Left lobe of liver (tissue), 2 donors: ENCODE measurements around the gene UQCRH. TPM values are rescaled to one million over a fixed set of nuclear protein-coding genes. Genes with fewer than 3 reads are reported as not detected.
"Not testable (repeated sequence)": the region's sequence is repeated elsewhere in the genome, so short reads cannot be mapped to it uniquely, and the experiment has no call there.

Source experiments
- ATAC-seq: fragments of 200-7000 bp; cut with Tn5 transposase; one replicate; pipeline ENCODE4 v1.9.1; 2020; ENCODE audit warnings: mild to moderate bottlenecking, moderate library complexity
- DNase-seq: peaks from one replicate; pipeline ENCODE4 v3.0.0-alpha.2; 2020; ENCODE audit warnings: low spot score
- total RNA-seq: library from RNA; stranded (reverse); gene quantifications from one replicate; pipeline ENCODE4 v1.2.1, GENCODE V29; 2021
- donor health status: DM: no; HTN: no; CAD: no; lungs with moderate emphysema.
- donor health status: DM: no; HTN: yes; CAD: no.

The UQCRH gene
- total RNA-seq, 1 donor from 2014 or later = 68.7 TPM

DNA sequence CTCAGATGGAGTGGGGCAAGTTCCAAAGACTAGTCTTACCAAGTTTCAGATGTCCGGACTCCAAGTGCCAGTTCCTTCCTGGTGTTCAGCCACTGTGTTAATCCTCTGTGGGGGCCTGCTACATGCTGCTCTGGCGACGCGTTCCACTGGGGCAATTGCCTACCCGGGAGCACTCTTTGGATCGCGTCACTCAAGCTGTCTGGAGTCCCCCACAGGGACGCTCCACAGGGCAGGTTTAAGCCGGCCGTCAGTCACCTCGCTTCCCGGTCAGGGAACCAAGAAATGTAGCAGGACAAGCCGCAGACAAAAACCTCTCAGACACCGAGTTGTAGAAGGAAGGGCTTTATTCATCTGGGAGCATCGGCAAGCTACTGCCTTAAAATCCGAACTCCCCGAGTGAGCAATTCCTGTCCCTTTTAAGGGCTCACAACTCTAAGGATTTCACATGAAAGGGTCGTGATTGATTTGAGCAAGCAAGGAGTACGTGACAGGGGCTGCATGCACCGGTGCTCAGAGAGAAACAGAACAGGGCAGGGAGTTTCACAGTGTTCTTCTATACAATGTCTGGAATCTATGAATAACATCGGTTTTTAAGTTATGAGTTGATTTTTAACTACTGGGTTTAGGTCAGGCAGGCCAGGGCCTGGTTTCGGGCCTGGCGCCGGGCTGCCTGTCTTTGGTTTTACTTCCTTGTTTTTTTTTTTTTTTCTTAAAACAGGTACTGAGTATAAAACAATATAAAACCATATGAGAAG is 28.5 kb downstream of the UQCRH start:
- not testable (repeated sequence) for DNase-seq, ATAC-seq

DNA sequence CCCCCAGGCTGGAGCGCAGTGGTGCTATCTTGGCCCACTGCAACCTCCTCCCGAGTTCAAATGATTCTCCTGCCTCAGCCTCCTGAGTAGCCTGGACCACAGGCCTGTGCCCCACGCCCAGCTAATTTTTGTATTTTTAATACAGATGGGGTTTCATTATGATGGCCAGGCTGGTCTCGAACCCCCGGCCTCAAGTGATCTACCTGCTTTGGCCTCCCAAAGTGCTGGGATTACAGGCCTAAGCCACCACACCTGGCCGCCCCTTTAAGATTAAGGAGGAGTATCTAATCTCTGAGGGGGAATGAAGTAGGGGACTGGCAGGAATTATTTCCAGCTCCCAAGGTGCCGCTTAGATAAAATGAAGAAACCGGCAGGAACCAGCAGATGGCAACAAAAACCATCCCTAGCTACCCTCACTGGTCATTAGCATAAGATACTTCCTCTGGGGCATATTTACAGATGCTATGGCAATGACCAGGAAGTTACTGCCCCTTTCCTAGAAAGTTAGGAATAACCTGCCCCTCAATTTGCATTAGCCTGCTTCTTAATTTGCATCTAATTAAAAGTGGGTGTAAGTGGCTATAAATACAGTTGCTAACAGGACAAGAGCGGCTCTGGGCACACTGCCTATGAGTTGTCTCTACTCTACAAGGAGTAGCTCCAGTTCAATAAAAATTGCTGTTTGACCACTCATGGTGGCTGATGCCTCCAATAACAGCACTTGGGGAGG is 30.0 kb downstream of the UQCRH start:
- DNase-seq (no peak), ATAC-seq (peak; percentile 78)

DNA sequence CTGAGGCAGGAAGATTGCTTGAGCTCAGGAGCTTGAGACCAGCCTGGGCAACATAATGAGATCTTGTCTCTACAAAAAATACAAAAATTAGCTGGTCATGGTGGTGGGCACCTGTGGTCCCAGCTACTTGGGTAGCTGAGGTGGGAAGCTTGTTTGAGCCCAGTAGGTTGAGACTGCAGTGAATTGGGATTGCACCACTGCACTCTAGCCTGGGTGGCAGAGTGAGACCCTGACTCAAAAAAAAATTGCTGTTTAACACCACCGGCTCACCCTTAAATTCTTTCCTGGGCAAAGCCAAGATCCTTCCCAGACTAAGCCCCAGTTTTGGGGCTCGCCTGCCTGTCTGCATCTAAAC is 30.5 kb downstream of the UQCRH start:
- no peak for DNase-seq
- no peak for ATAC-seq

DNA sequence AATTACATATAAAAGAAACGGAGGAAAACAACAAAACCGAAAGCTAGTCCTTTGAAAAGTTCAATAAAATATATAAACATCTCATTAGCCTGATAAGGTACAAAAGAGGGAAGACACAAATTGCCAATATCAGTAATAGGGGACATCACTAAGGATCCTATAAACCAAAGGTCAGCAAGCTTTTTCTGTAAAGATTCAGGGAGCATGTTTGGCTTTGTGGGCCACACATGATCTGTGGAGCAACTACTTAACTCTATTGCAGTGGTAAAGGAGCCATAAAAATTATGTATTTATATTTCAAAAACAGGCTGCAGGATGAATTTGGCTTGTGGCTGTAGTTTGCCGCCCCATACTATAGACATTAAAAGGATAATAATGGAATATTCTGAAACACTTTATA is 31.6 kb downstream of the UQCRH start:
- ATAC-seq (no peak), DNase-seq (no peak)

DNA sequence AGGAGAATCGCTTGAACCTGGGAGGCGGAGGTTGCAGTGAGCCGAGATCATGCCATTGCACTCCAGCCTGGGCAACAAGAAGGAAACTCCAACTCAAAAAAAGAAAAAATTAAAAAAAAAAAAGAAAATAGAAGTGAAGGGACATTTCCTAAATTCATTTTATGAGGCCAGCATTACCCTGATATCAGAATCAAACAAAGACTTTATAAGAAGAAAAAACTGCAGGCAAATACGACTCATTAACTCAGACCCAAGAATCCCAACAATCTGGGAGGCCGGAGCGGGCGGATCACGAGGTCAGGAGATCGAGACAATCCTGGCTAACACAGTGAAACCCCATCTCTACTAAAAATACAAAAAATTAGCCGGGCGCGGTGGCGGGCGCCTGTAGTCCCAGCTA is 33.9 kb downstream of the UQCRH start:
- not testable (repeated sequence) for ATAC-seq, DNase-seq

DNA sequence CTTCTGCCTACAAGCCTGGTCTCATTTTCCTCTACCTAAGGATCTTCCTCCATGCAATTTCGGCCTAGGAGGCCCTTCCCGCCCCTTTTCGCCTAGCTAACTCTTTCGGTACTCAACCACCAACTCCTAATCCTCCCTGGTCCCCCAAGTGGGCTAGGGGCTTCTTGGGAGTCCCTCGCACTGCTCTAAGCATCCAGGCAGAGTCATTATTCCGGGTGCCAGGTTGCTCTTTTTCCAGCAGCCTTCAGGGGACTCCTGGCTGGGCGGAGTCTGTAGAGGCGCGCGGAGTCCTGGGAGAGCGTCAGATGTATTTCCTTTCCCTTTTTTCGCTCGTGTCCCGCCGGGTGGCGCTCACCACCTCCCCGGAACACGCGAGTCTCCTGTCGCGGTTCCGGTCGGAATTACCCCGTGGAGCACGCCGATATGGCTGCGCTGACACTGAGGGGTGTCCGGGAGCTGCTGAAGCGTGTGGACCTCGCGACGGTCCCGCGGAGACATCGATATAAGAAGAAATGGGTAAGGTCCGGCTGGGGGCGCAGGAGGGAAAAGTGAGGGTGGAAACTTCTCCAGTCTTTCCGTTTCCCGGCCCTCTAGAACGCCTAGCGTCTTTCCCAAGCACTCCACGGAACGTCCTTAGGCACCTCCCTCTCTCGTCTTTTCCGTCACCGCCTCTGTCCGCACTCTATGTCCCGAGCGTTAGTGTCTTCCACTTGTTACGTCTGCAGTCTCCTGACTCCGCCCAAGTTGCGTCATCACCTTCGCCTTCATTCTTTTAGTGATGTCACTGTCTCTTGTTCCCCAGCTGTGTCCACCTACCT is 37.1 kb downstream of the UQCRH start, which contains the start of gene NSUN4:
Gene NSUN4 (plus strand): TSS at position 404 of the 818 bp plus-strand sequence. CDS start 20 bp downstream, at position 424.
- DNase-seq (peak; percentile 89), ATAC-seq (peak; percentile 97)

DNA sequence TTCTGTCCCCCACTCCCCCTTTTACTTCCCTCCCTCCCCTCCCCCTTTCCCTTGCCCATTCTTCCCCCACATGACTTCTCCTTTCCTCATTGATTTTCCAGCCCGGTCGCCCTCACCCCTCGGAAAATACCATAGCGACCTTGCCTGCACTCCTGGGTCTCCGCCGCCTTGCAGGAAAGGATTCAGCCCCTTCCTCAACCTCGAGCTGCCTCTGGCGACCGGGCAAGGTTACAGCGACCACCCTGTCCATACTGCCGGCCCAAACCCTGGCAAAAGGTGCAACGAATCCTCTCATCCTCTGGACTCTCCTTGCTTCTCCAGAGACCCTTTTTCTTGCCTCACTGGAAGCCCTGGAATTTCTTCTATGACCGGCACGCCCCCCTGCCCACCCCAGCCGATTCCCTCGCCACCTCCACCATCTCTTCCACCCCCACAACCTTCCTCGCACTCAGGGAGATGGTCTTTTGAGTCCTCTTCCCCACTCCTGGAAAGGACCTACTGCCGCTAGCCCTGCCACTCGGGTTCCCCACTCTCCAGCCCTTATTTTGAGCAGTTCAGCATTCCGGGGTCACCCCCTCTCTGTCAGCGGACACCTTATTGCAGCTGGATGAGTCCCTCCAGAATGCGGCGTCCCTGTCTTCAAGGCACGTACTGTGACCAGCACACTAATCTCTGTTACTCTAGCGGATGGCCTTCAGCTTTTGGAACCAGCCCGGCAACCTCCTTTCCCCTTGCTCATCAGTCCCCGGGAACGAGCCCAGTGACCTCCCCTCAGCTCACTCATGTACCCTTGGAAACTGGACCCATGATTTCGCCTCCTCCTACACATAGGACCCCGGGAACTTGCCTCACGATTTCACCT is 38.0 kb downstream of the UQCRH start:
- DNase-seq (peak; percentile 54), ATAC-seq (no peak)

DNA sequence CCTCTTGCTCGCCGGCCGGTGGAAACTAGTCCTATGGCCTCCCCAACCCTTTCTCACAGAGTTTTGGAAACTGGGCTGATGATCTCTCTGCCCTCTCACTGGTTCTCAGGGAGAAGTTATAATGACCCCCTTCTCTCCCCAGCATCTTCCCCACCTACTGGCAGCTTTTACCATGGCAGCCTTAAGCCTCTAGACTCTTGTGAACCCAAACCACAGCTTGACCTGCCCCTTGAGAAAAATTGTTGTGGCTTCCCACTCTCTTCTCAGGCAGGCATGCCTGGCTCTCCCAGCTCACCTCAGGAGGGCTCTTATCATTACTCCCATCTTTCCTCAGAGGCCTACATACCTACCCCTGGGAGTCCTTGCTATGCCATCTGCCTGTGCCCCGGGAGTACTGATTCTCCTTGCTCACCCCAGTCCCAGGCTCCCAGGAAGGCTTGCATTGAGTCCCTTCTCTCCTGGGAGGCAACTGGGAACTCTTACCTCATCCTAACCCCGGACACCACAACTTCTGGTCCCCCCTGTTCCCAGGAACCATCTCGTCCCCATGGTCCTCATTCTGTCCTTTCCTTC is 38.7 kb downstream of the UQCRH start:
- no peak for DNase-seq

DNA sequence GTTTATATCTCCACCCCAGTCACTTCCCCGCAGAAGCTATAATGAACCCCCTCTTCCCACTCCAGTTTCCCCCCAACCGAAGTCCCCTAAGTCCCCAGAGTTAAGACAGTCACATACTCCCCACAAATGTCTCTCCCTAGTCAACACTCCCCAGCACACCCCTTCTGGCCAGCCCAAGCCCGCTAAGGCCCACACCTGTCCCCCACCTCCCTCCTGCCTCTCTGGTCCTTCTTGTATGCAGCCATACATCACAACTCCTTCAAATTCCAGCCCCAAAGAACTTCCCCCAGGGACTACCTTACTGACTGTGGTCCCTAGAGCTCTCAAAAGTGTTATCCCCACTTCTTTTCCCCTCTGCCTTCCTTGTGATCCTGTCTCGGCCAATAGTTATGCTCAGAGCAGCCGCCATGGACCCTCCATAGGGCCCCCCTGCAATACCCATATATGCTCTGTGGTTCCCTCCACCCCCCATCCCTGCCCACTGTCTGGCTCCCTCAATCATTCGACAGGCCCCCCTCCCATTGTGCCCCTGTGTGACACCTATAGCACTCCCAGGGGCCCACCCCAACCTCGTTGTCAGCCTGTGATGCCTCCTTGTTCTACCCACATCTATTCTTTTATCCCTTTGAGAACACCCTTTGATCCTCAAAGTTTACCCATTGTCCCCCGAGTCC is 39.3 kb downstream of the UQCRH start:
- no peak for DNase-seq
- no peak for ATAC-seq

More for the DNA sequence above, 38.7 kb downstream of the UQCRH start:
- no peak for ATAC-seq

DNA sequence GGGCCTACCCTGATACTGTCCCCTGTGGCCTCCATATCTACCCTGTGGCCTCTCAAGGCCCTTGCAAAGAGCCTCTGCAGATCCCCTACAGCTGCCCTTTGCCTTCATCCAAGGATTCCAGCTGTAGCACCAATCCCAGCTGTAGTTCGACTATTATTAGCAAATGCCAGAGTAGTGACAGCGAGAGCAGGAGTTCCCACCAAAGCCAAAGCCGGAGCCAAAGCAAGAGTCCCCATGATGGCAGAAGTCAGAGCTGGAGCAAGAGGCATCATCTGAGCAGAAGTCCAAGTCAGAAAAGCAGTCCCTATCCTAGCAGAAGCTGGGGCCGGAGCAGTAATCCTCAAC is 39.8 kb downstream of the UQCRH start:
- no peak for ATAC-seq
- DNase-seq = no peak

DNA sequence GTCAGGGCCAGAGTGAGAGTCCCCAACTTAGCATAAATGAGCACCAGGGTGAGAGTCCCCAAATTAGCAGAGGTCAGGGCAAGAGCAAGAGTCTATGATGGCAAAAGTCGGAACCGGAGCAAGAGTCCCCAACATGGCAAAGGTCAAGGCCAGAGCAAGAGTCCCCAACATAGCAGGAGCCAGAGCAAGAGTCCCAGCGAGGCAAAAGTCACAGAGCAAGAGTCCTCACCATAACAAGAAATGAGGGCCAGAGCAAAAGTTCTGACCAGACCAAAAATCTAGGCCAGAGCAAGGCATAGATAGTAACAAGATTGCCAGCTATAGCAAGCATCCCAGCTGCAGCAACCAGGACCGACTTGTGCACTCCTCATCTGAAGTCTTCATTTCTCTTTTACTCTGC is 40.2 kb downstream of the UQCRH start:
- DNase-seq (no peak), ATAC-seq (no peak)

DNA sequence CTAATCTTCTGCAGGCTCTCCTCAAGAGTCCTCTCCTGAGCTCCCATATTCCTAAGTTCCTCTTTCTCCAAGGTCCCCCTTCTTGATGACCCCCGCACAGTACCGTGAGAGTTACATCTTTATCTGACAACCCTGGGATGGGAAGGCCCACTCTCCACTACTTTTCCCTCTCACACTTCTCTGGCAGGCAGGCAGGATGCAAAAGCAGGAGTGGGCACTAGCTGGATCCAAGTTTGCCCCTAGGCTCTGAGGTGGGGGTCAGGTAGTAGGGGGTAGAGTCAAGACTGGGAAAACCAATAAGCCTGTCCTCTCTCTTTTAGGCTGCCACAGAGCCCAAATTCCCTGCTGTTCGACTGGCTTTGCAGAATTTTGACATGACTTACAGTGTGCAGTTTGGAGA is 41.0 kb downstream of the UQCRH start:
- no peak for ATAC-seq

DNA sequence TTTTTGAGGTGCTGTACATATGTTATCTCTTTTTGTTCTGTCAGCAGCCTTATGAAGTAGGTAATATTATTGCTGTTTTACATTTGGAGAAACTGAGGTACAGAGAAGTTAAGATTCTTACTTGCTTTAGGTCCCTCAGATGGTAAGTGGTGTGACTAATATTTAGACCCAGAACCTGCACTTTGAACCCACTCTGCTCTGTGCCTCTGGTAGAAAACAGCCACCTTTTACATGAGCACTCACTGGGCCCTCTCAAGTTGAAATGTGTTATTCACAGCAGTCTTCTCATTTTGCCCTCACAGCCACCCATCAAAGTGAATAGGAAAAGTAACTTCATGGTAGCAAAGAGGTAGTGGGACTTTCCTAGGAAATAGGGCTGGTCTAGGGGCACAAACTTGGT is 41.8 kb downstream of the UQCRH start:
- DNase-seq (no peak), ATAC-seq (no peak)

More for the DNA sequence above, 41.0 kb downstream of the UQCRH start:
- no peak for DNase-seq

DNA sequence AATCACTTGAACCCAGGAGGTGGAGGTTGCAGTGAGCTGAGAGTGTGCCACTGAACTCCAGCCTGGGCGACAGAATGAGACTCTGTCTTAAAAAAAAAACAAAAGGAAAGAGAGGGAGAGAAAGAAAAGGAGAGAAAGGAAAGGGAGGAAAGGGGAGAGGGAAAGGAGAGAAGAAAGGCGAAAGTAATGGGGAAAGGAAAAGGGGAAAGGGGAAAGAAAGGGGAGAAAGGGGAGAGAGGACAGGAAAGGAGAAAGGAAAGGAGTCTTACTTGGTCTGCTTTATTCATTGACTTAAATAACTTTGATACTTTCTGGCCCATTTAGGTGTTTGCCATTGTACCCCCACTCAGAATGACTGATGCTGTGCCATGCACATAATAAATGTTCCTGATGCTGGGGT is 48.9 kb downstream of the UQCRH start:
- no peak for ATAC-seq

DNA sequence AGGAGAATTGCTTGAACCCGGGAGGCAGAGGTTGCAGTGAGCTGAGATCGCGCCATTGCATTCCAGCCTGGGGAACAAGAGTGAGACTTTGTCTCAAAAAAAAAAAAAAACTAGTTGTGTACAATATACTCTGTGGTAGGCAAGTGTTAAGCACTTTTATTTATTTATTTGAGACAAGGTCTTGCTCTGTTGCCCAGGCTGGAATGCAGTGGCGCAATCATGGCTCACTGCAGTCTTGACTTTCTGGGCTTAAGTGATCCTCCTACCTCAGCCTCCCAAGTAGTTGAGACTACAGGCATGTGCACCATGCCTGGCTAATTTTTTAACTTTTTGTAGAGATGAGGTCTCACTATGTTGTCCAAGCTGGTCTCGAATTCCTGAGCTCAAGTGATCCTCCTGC is 52.4 kb downstream of the UQCRH start:
- ATAC-seq, DNase-seq: not testable (repeated sequence)

More for the DNA sequence above, 48.9 kb downstream of the UQCRH start:
- no peak for DNase-seq

DNA sequence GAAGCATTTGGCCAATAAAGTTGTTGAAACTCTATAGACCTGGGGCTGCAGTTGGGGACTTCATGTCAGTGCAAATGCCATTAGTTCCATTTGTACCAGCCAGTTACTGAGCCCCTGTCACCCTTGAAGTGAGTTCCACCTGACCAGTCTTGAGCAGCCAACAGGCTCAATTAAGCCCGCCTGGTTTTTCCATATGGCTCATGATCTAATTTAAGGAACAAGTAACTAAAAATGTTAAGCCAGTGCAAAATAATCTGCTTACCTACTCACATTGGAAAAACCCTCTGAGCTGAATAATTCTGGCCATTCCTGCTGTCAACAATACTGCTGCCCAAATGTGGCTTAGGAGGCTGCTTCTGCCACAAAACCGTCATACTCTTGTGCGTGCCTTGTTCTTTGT is 58.7 kb downstream of the UQCRH start:
- DNase-seq (no peak), ATAC-seq (no peak)

DNA sequence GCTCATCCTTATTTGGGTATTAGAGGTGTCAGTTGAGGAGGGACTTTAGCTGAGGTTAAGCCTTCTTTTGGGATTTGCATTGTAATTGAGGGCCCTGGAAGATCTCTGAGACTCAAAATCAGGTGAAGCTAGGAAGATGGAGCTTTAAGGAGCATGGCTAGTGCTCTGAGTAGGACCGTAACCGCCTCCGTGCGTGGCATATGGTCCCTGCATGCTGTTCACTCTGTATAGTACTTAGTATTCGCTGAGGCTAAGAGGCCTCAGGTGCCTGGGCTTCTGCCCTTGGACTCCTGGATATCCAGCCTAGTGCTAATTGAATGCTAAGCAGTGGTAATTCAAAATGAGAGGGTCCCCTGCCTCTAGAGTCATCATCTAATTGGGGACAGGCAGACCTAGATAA is 59.6 kb downstream of the UQCRH start:
- DNase-seq (no peak), ATAC-seq (no peak)

DNA sequence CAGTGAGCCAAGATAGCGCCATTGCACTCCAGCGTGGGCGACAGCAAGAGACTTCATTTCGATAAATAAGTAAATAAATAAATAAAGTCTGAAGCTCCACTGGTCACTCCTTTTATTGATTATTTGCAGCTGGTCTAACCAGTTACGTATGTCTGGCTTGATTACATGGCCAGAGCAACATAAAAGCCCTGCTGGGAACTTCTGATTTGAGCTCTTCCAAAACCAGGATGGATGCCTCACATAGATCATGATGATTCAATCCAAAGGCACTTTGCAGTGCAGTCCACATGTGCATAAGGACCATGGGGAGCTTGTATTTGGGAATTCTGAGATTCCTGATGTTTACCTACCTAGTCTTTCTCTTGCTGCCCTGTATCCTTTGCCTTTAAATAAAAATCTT is 61.1 kb downstream of the UQCRH start:
- no peak for DNase-seq
- ATAC-seq = no peak

DNA sequence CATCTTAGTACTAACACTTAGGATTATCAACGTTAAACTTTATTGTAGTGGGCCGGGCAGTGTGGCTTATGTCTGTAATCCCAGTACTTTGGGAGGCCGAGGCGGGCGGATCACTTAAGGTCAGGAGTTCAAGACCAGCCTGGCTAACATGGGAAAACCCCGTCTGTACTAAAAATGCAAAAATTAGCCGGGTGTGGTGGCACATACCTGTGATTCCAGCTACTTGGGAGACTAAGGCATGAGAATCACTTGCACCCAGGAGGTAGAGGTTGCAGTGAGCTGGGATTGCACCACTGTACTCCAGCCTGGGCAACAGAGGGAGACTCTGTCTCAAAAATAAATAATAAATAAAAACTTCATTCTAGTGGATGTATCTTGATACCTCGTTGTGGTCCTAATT is 62.3 kb downstream of the UQCRH start:
- not testable (repeated sequence) for DNase-seq, ATAC-seq
